T-cell (primary cell): ENCODE measurements around the gene CDV3. TPM values are rescaled to one million over a fixed set of nuclear protein-coding genes. Genes with fewer than 3 reads are reported as not detected.

Experiments used
- ATAC-seq, 4 experiments: fragments of 200-7000 bp in 3 of 4; fragments of 150-1000 bp in 1 of 4; cut with Tn5 transposase; replicated peaks in 1 of 4; 1 replicate in 3 of 4; 2 replicates in 1 of 4; pipeline ENCODE4 v1.10.0; 2021; ENCODE audit warnings: moderate library complexity in 3 of 4, mild to moderate bottlenecking in 2 of 4, moderate number of reproducible peaks in 1 of 4
- CTCF ChIA-PET, 2 donors: fragments of 300-600 bp; sonication (Branson Sonifier 250); formaldehyde crosslinking; loops; one replicate each; lab custom pipeline; 2022; ENCODE audit warnings: antibody characterized with exemption in 2 of 2; lab: Charles Lee
- POLR2A ChIA-PET, 2 donors: fragments of 300-600 bp; sonication (Branson Sonifier 250); formaldehyde crosslinking; loops; one replicate each; lab custom pipeline; 2022; ENCODE audit warnings: antibody characterized with exemption in 2 of 2; lab: Charles Lee
- DNase-seq, 35 experiments: peaks; one replicate each; pipeline versions ENCODE4 v3.0.0 to v3.0.0-alpha.2; 2013 to 2023
- H3K27ac ChIP-seq: one replicate; pipeline ENCODE4 v1.5.1; 2013; ENCODE audit warnings: low read length
- H3K27me3 ChIP-seq, 2 experiments: replicated peaks in 1 of 2; 1 replicate in 1 of 2; 2 replicates in 1 of 2; pipeline versions ENCODE4 v1.6.1 to v1.7.0; 2013; ENCODE audit warnings: low read length in 1 of 2, mixed read lengths in 1 of 2; ENCODE audit not compliant: control insufficient read depth in 2 of 2, insufficient read depth in 2 of 2; ENCODE audit errors: extremely low read depth in 1 of 2
- H3K36me3 ChIP-seq, 2 donors: 1 replicate in 1 of 2; 2 replicates in 1 of 2; pipeline versions ENCODE4 v1.6.1 to v1.7.0; 2013; ENCODE audit warnings: low read length in 1 of 2; ENCODE audit not compliant: control insufficient read depth in 2 of 2, insufficient read depth in 1 of 2; ENCODE audit errors: extremely low read depth in 1 of 2
- H3K4me1 ChIP-seq, 2 experiments: 1 replicate in 1 of 2; 2 replicates in 1 of 2; pipeline versions ENCODE4 v1.6.1 to v1.7.0; 2013; ENCODE audit warnings: low read length in 2 of 2, mixed read lengths in 1 of 2; ENCODE audit not compliant: insufficient read depth in 2 of 2, control insufficient read depth in 1 of 2; ENCODE audit errors: extremely low read depth in 1 of 2
- H3K4me3 ChIP-seq, 2 donors: 1 replicate in 1 of 2; 2 replicates in 1 of 2; pipeline versions ENCODE4 v1.5.1 to v1.7.0; 2013; ENCODE audit warnings: mild to moderate bottlenecking in 2 of 2, low read length in 1 of 2, moderate library complexity in 1 of 2; ENCODE audit not compliant: control insufficient read depth in 1 of 2; ENCODE audit errors: extremely low read depth in 1 of 2
- H3K9me3 ChIP-seq: 2 replicates; pipeline ENCODE4 v1.7.0; 2013
- H3K27ac Mint-ChIP-seq, 2 donors: one replicate each; pipeline ENCODE4 v1.8.0; 2020 to 2021; ENCODE audit warnings: mild to moderate bottlenecking in 2 of 2, mixed read lengths in 2 of 2
- H3K27me3 Mint-ChIP-seq, 2 donors: one replicate each; pipeline ENCODE4 v1.8.0; 2021 to 2022; ENCODE audit warnings: mixed read lengths in 2 of 2
- H3K36me3 Mint-ChIP-seq: one replicate; pipeline ENCODE4 v1.8.0; 2021; ENCODE audit warnings: mixed read lengths
- H3K4me1 Mint-ChIP-seq, 3 donors: one replicate each; pipeline ENCODE4 v1.8.0; 2020 to 2022; ENCODE audit warnings: mixed read lengths in 3 of 3, mild to moderate bottlenecking in 1 of 3
- H3K4me3 Mint-ChIP-seq, 3 donors: one replicate each; pipeline ENCODE4 v1.8.0; 2020 to 2022; ENCODE audit warnings: mild to moderate bottlenecking in 3 of 3, mixed read lengths in 3 of 3, moderate library complexity in 3 of 3
- H3K9me3 Mint-ChIP-seq, 3 donors: one replicate each; pipeline ENCODE4 v1.8.0; 2020 to 2022; ENCODE audit warnings: mixed read lengths in 3 of 3
- WGBS: methylation state at CpG from one replicate; pipeline ENCODE4 v1.1.5; 2013; ENCODE audit warnings: missing lambda C conversion rate; ENCODE audit not compliant: insufficient coverage; 5-methylcytosine and 5-hydroxymethylcytosine counted together
- total RNA-seq, 35 experiments: library from RNA in 6 of 35; stranded (reverse) in 6 of 35; fragments of 120-200 nt in 1 of 35; gene quantifications; one replicate each; pipeline versions ENCODE4 v1.2.1 to v1.2.4 and lab custom pipeline; 2013 to 2026

Gene CDV3
- total RNA-seq, 5 donors from 2014 or later (not counting 1 experiment from before 2014, with no cell fraction given): 179 to 204 (median 192) TPM

- H3K27me3 ChIP-seq: no peaks in the 10 kb centered on the region
- ChIA-PET CTCF (interaction anchor here (0.7 to 3.1 kb wide), 13 partner anchors 8 to 852 kb away, joined by 3 to 14 read pairs (median 4); no protein-coding TSS in a partner anchor), POLR2A (interaction anchor here in 1 of 2 donors (0.6 to 1.2 kb wide), 3 partner anchors 9 to 866 kb away, joined by 3 to 5 read pairs (median 3); no protein-coding TSS in a partner anchor)
- Mint-ChIP-seq H3K27me3 (no peaks in the 10 kb centered on the region), H3K4me1 (peaks cover 78 to 82% (median 79%) of the 10 kb centered on the region in 3 donors), H3K9me3 (no peaks in the 10 kb centered on the region), H3K36me3 (peaks cover 57% of the 10 kb centered on the region), H3K27ac (peak overlapping the region; percentile 27 to 49), H3K4me3 (peak overlapping the region; percentile 55 to 93 (median 68))
- peaks cover 8 to 62% of the 10 kb centered on the region in 2 donors for H3K36me3 ChIP-seq
- no peak overlapping the region for H3K4me3 ChIP-seq
- WGBS: no CpG with 5 or more reads among the region's 1 CpG
- H3K4me1 ChIP-seq: peaks cover 33 to 50% of the 10 kb centered on the region in 2 experiments
- DNase-seq (peak in 1 of 35 experiments; percentile 28), ATAC-seq (no peak)
- H3K27ac ChIP-seq: no peak overlapping the region
- H3K9me3 ChIP-seq: no peaks in the 10 kb centered on the region
Observed at GRCh38 chr3:133578548-133579191, 5.2 kb downstream of the CDV3 start.

- H3K4me3 Mint-ChIP-seq: no peak overlapping the region
- 96% methylated on average over 5 of the region's 6 CpGs for WGBS
- peaks cover 12 to 26% of the 10 kb centered on the region in 2 experiments for H3K4me1 ChIP-seq
- H3K36me3 Mint-ChIP-seq: peaks cover 39% of the 10 kb centered on the region
- H3K4me3 ChIP-seq: no peak overlapping the region
- peaks cover 44 to 62% (median 62%) of the 10 kb centered on the region in 3 donors for H3K4me1 Mint-ChIP-seq
- H3K9me3 Mint-ChIP-seq: no peaks in the 10 kb centered on the region
- peak overlapping the region in 1 of 2 donors; percentile 28 for H3K27ac Mint-ChIP-seq
- no peaks in the 10 kb centered on the region for H3K27me3 Mint-ChIP-seq
- no peaks in the 10 kb centered on the region for H3K27me3 ChIP-seq
- no peak for ATAC-seq
- ChIA-PET POLR2A (no interaction called here), CTCF (no interaction called here)
- no peak overlapping the region for H3K27ac ChIP-seq
- H3K9me3 ChIP-seq: no peaks in the 10 kb centered on the region
- H3K36me3 ChIP-seq: peaks cover 11 to 83% of the 10 kb centered on the region in 2 donors
- DNase-seq: no peak
Observed at GRCh38 chr3:133583396-133583795, 9.9 kb downstream of the CDV3 start.

- peaks cover 34% of the 10 kb centered on the region for H3K36me3 Mint-ChIP-seq
- no peak for DNase-seq
- no peak for ATAC-seq
- no peaks in the 10 kb centered on the region for H3K27me3 Mint-ChIP-seq
- ChIA-PET CTCF (interaction anchor here in 1 of 2 donors (1.4 kb wide), 1 partner anchor 9 kb away, joined by 5 read pairs; no protein-coding TSS in a partner anchor), POLR2A (interaction anchor here in 1 of 2 donors (0.6 kb wide), 2 partner anchors 9 to 16 kb away, joined by 3 read pairs; no protein-coding TSS in a partner anchor)
- Histone ChIP-seq H3K27ac (no peak overlapping the region), H3K9me3 (no peaks in the 10 kb centered on the region), H3K4me3 (no peak overlapping the region), H3K4me1 (peaks cover 0 to 4% of the 10 kb centered on the region in 2 experiments), H3K27me3 (no peaks in the 10 kb centered on the region), H3K36me3 (peaks cover 4 to 64% of the 10 kb centered on the region in 2 donors)
- peak overlapping the region; percentile 12 to 55 for H3K27ac Mint-ChIP-seq
- WGBS: no CpG with 5 or more reads among the region's 4 CpGs
- no peak overlapping the region for H3K4me3 Mint-ChIP-seq
- H3K9me3 Mint-ChIP-seq: no peaks in the 10 kb centered on the region
- peaks cover 21 to 33% (median 28%) of the 10 kb centered on the region in 3 donors for H3K4me1 Mint-ChIP-seq
Observed at GRCh38 chr3:133588035-133588434, 14.5 kb downstream of the CDV3 start.

GRCh38 chr3:133588784-133589465, 15.4 kb downstream of the CDV3 start:
- H3K4me1 ChIP-seq: no peaks in the 10 kb centered on the region
- CTCF ChIA-PET: interaction anchor here in 1 of 2 donors (0.8 kb wide), 1 partner anchor 9 kb away, joined by 4 read pairs; no protein-coding TSS in a partner anchor

GRCh38 chr3:133589503-133589902, 16.0 kb downstream of the CDV3 start:
- H3K27me3 ChIP-seq: no peaks in the 10 kb centered on the region
- Mint-ChIP-seq H3K4me3 (no peak overlapping the region), H3K9me3 (no peaks in the 10 kb centered on the region), H3K27me3 (no peaks in the 10 kb centered on the region), H3K27ac (peak overlapping the region; percentile 58 to 64), H3K36me3 (peaks cover 28% of the 10 kb centered on the region), H3K4me1 (peaks cover 13 to 28% (median 26%) of the 10 kb centered on the region in 3 donors)
- no peaks in the 10 kb centered on the region for H3K4me1 ChIP-seq
- no peak overlapping the region for H3K27ac ChIP-seq
- CTCF ChIA-PET: no interaction called here
- no peaks in the 10 kb centered on the region for H3K9me3 ChIP-seq
- DNase-seq (no peak), ATAC-seq (no peak)
- POLR2A ChIA-PET: no interaction called here
- H3K36me3 ChIP-seq: peaks cover 4 to 49% of the 10 kb centered on the region in 2 donors
- 96% methylated on average over 7 of the region's 8 CpGs for WGBS
- no peak overlapping the region for H3K4me3 ChIP-seq

More at GRCh38 chr3:133588784-133589465, 15.4 kb downstream of the CDV3 start:
- Histone ChIP-seq H3K36me3 (peaks cover 4 to 55% of the 10 kb centered on the region in 2 donors), H3K27me3 (no peaks in the 10 kb centered on the region), H3K9me3 (no peaks in the 10 kb centered on the region), H3K4me3 (no peak overlapping the region), H3K27ac (no peak overlapping the region)
- POLR2A ChIA-PET: interaction anchor here in 1 of 2 donors (0.6 kb wide), 1 partner anchor 9 kb away, joined by 3 read pairs; no protein-coding TSS in a partner anchor
- no peak for DNase-seq
- Mint-ChIP-seq H3K36me3 (peaks cover 28% of the 10 kb centered on the region), H3K27me3 (no peaks in the 10 kb centered on the region), H3K9me3 (no peaks in the 10 kb centered on the region), H3K27ac (peak overlapping the region in 1 of 2 donors; percentile 71), H3K4me3 (no peak overlapping the region), H3K4me1 (peaks cover 13 to 28% (median 26%) of the 10 kb centered on the region in 3 donors)
- no peak for ATAC-seq
- 67% methylated on average over 1 of the region's 2 CpGs for WGBS

- 80% methylated on average over 1 of the region's 3 CpGs for WGBS
- no peak overlapping the region for H3K27ac ChIP-seq
- ATAC-seq: no peak
- no peaks in the 10 kb centered on the region for H3K4me1 ChIP-seq
- peaks cover 28% of the 10 kb centered on the region for H3K36me3 Mint-ChIP-seq
- peaks cover 18 to 26% (median 25%) of the 10 kb centered on the region in 3 donors for H3K4me1 Mint-ChIP-seq
- H3K9me3 ChIP-seq: no peaks in the 10 kb centered on the region
- H3K27me3 Mint-ChIP-seq: no peaks in the 10 kb centered on the region
- no peak overlapping the region for H3K4me3 ChIP-seq
- no peak overlapping the region for H3K4me3 Mint-ChIP-seq
- DNase-seq: no peak
- ChIA-PET POLR2A (no interaction called here), CTCF (no interaction called here)
- H3K9me3 Mint-ChIP-seq: no peaks in the 10 kb centered on the region
- H3K27me3 ChIP-seq: no peaks in the 10 kb centered on the region
- peaks cover 0 to 33% of the 10 kb centered on the region in 2 donors for H3K36me3 ChIP-seq
- no peak overlapping the region for H3K27ac Mint-ChIP-seq
Observed at GRCh38 chr3:133591271-133591742, 17.8 kb downstream of the CDV3 start.
